Heart left ventricle (tissue), 13 donors: ENCODE data around the gene ABCC1.

ENCODE experiments used
- CTCF ChIP-seq, 12 donors: fragments of 200-600 bp; sonication (generic) in 4 of 12; IDR thresholded peaks; one replicate each; pipeline versions ENCODE4 v1.5.0 to v1.8.0; 2018 to 2022; ENCODE audit warnings: antibody characterized with exemption in 12 of 12, mild to moderate bottlenecking in 5 of 12
- POLR2A ChIP-seq, 2 donors: fragments of 450-650 bp; IDR thresholded peaks; one replicate each; pipeline ENCODE4 v1.6.1; 2017; ENCODE audit warnings: antibody characterized with exemption in 2 of 2, mild to moderate bottlenecking in 2 of 2, moderate library complexity in 2 of 2
- donor health status: ischemic (EF 13 %, LVEDD 7.1; RV severe dilation, severe dysfunction).
- donor health status: DM: no; HTN: yes; CAD: no.
- donor health status: DM: no; HTN: no; CAD: no.
- donor health status: ischemic (EF 25% LVEDD 6.9; RV normal size, moderate dysfunction).
- donor health status: ischemic (EF 25% LVEDD 5.7; RV mildly dilated, moderate dysfunction).
- donor health status: ischemic (EF 35%, LVEDD 5.7; RV mildly dilated, moderate dysfunction).
- donor health status: nonischemic (EF 11% LVEDD 7.7; RV severe dilation, severe dysfunction).
- donor health status: DM: yes; HTN: yes; CAD: no.
- donor health status: PGD.
- donor health status: ischemic (EF 29% LVEDD 5.4; RV normal size, mild dysfunction).
- donor health status: nonischemic (EF 23%, LVEDD 6.1; RV moderate dilation, normal function).

GRCh38 chr16:15924996-15925395 lies 24.4 kb upstream of the ABCC1 start:
- TF ChIP-seq CTCF (IDR thresholded peaks at IDR 0.05) = no peak
- TF ChIP-seq POLR2A (IDR thresholded peaks at IDR 0.05) = no peak
